SK-N-SH treated with all-trans-retinoic acid at 6 μM for 48 hours (cell line): ENCODE data around the gene ABCB8.

Experiments used
- CSDC2 ChIP-seq: fragments of 250-450 bp; sonication (Bioruptor Pico); IDR thresholded peaks from 2 replicates; pipeline ENCODE4 v1.5.0; 2020; ENCODE audit warnings: mild to moderate bottlenecking, moderate library complexity
- OSR1 ChIP-seq: fragments of 250-450 bp; sonication (Bioruptor Pico); IDR thresholded peaks from 2 replicates; pipeline ENCODE4 v1.8.0; 2022; ENCODE audit warnings: moderate library complexity, mild to moderate bottlenecking, inconsistent platforms
- RARB ChIP-seq: fragments of 250-450 bp; sonication (Bioruptor Pico); IDR thresholded peaks from 2 replicates; pipeline ENCODE4 v1.8.0; 2021; ENCODE audit warnings: mild to moderate bottlenecking, moderate library complexity
- TSHZ2 ChIP-seq: fragments of 250-450 bp; sonication (Bioruptor Pico); IDR thresholded peaks from 2 replicates; pipeline ENCODE4 v1.5.0; 2020; ENCODE audit warnings: mild to moderate bottlenecking, moderate library complexity
- ZFP3 ChIP-seq: fragments of 250-450 bp; sonication (Bioruptor Pico); IDR thresholded peaks from 2 replicates; pipeline ENCODE4 v1.5.0; 2020; ENCODE audit warnings: mild to moderate bottlenecking, moderate library complexity
- ZFP30 ChIP-seq: fragments of 450-650 bp; formaldehyde crosslinking; IDR thresholded peaks from 2 replicates; pipeline ENCODE4 v1.5.0; 2022; ENCODE audit warnings: mild to moderate bottlenecking, moderate library complexity
- ZNF565 ChIP-seq: fragments of 450-650 bp; formaldehyde crosslinking; conservative IDR thresholded peaks from 2 replicates; pipeline ENCODE4 v1.5.0; 2020; ENCODE audit warnings: low read depth, mild to moderate bottlenecking, moderate library complexity
- TF ChIP-seq, protein P1 (sequence below): fragments of 250-450 bp; sonication (Bioruptor Pico); IDR thresholded peaks from 2 replicates; pipeline ENCODE4 v1.8.0; 2020; ENCODE audit warnings: mild to moderate bottlenecking, moderate library complexity, borderline replicate concordance

DNA sequence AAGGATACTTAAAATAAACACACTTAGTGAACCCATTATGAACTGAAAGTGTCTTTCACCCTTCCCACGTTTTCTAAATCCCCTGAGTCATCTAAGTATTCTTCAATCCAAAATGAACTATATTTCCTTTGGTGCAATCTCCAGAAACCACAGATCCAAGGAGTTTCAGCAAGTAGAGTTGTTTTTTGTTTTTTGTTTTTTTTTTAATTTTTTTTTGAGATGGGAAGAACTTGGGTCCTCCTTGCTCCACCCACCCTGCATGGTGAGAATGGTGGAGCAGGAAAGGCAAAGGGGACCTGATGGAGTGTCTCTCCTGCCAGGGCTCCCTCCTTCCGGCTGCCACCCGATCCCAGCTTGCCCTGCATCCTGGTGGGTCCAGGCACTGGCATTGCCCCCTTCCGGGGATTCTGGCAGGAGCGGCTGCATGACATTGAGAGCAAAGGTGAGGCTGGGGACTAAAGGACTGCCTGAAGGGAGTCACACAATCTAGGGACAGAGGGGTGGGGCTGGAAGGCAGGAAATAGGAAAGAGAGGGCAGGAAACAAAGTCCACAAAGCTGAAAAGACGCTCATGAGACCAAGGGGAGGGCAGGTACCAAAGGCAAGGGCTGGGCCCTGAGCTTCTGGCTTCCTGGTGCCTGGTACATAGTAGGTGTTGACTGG lies 16.1 kb upstream of the ABCB8 start:
- no peak for TF ChIP-seq ZNF565 (CRISPR knock-in tag)
- TF ChIP-seq TSHZ2 (CRISPR knock-in tag), result no peak
- no peak for TF ChIP-seq ZFP3
- TF ChIP-seq ZFP30, result no peak
- no peak for TF ChIP-seq CSDC2 (CRISPR knock-in tag)
- no peak for TF ChIP-seq OSR1 (CRISPR knock-in tag)
- TF ChIP-seq, protein P1, sequence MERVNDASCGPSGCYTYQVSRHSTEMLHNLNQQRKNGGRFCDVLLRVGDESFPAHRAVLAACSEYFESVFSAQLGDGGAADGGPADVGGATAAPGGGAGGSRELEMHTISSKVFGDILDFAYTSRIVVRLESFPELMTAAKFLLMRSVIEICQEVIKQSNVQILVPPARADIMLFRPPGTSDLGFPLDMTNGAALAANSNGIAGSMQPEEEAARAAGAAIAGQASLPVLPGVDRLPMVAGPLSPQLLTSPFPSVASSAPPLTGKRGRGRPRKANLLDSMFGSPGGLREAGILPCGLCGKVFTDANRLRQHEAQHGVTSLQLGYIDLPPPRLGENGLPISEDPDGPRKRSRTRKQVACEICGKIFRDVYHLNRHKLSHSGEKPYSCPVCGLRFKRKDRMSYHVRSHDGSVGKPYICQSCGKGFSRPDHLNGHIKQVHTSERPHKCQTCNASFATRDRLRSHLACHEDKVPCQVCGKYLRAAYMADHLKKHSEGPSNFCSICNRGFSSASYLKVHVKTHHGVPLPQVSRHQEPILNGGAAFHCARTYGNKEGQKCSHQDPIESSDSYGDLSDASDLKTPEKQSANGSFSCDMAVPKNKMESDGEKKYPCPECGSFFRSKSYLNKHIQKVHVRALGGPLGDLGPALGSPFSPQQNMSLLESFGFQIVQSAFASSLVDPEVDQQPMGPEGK (CRISPR knock-in tag), result no peak
- TF ChIP-seq RARB, result no peak
